NCI-H1436 (cell line): Measurements from ENCODE around the gene DENND1A.
"Not testable (repeated sequence)": the region's sequence is repeated elsewhere in the genome, so short reads cannot be mapped to it uniquely, and the experiment has no call there.

Experiments
- DNase-seq: peaks from one replicate; lab custom pipeline; 2025; lab: John Stamatoyannopoulos, UW

The DENND1A gene

DNA sequence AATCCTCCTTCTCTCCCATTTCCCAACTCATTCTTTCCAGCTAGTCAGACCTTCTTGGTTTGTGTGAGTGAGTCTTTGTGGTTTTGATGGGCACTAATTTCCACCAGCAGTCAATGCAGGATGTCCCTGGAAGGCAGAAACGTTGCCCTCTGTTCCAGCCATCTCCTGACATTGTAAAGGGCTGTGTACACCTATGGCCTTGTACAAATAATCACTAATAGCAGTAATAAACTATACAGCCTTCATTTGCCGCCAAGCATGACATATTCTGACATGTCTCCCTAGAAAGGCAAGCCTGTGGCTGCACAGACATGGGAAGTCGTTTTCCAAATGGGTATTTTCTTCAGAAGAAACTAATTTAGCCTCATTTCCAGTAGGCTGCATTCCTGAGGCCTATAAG lies 18.4 kb upstream of the DENND1A start:
- no peak for DNase-seq

DNA sequence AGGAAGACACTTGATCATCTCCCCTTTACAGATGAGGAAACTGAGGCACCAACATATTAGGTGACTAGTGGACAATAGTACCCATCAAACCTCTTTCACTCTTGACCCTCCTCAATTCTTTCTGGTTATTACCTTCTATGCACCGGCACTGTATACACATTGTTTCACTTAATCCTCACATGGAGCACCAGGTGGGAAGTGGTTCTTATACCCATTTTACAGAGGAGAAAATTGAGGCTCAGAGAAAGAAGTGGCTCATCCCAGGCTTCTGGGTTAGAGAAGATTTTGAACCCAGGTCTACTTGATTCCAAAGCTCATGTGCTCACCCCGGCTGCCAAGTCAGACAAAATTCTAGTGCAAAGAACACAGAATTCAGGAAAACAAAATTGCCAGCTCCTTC lies 17.4 kb upstream of the DENND1A start:
- DNase-seq, result no peak

DNA sequence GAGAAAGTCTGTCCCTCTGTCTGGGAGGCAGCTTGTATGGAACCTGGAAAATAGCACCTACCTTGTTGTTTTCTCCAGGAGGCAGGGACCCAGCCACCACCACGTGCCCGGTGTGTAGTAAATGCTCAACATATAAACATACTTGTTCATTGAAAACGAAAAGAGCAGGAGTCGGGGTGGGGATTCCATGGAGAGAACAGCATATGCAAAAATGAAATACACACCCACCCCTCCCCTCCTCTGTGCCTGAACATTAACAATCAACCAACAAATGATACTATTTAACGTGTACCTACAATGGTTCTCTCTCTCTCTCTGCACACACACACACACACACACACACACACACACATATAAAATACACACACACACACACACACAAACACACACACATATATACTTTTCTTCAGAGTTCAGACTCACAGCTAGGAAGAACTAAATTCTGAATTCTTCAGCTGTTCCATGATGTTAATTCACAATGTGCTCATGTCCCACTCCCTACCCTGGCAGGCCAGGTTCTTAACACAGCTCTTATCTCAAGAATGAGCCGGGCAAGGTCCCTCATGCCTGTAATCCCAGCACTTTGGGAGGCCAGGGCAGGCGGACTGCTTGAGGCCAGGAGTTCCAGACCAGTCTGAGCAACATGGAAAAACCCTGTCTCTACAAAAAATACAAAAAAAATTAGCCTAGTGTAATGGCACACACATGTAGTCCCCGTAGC lies 16.3 kb upstream of the DENND1A start:
- no peak for DNase-seq

DNA sequence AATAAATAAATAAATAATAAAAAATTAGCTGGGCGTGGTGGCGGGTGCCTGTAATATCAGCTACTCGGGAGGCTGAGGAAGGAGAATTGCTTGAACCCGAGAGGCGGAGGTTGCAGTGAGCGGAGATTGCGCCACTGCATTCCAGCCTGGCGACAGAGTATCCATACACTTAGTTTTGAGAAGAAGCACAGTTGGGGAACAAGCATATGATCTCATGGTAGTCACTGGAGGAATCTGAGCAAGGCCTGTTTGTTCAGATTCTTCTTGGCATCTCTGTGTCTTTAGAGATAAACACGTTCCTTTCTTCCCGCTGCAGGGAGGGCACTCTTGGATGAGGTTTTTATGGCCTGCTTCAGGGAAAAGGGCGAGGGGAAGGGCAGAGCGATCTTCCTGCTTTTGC lies 15.6 kb upstream of the DENND1A start:
- DNase-seq, result no peak

DNA sequence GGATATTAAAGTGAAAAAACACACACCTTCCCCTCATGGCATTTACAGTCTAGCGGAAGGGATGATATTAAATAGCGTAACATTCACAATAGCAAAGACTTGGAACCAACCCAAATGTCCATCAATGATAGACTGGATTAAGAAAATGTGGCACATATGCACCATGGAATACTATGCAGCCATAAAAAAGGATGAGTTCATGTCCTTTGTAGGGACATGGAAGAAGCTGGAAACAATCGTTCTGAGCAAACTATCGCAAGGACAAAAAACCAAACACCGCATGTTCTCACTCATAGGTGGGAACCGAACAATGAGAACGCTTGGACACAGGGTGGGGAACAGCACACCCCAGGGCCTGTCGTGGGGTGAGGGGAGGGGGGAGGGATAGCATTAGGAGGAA lies 14.5 kb upstream of the DENND1A start:
- DNase-seq, result not testable (repeated sequence)

DNA sequence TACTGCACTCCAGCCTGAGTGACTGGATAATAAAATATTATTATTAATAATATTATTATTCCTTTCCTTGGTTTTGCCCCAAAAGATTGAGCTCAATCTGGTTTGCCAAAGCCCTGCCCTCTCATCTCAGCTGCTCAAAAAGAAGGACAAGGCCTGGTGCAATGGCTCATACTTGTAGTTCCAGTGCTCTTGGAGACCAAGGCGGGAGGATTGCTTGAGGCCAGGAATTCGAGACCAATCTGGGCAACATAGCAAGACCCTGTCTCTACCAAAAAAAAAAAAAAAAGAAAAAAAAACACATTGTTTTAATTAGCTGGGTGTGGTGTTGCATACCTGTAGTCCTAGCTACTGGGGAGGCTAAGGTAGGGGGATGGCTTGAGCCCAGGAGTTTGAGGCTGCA lies 13.7 kb upstream of the DENND1A start:
- DNase-seq, result no peak

DNA sequence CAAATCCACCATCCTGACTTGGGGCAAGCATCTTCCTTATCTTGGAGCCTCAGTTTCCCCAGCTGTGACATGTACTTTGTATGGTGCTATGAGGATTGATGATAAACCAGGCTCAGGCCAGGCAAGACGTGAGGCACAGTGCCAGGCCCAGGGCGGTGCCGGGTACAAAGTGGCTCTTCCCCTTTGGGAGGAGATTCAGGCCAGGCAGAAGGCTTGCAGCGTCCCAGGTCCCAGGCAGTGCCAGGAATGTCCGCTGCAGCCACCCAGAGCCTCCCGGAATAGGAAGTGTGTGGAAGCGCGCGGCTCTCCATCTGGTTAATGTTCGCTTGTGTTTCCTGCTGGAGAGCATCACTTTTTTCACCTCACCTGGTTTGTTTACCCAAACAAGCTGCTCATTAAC lies 12.6 kb upstream of the DENND1A start:
- no peak for DNase-seq

DNA sequence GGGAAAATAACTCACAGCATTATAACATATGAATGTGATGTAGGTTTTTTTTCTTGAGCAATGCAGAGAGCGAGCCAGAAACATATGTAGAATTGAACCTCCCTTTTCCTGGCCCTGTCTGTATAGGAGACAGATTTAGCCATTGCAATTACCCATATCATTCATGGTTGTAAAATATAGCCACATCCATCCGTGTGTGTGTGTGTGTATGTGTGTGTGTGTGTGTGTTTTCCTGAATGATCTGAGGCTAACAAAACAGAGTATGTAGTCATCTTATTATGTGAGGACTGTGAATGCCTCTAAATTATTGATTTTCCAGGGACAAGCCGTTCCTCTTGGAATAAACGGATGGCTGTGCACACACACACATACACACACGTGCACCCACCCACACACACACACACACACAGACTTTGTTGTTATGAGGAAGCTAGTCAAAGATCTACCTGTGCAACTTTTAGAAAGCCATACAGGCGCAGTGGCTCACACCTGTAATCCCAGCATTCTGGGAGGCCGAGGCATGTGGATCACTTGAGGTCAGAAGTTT lies 11.7 kb upstream of the DENND1A start:
- DNase-seq, result no peak

DNA sequence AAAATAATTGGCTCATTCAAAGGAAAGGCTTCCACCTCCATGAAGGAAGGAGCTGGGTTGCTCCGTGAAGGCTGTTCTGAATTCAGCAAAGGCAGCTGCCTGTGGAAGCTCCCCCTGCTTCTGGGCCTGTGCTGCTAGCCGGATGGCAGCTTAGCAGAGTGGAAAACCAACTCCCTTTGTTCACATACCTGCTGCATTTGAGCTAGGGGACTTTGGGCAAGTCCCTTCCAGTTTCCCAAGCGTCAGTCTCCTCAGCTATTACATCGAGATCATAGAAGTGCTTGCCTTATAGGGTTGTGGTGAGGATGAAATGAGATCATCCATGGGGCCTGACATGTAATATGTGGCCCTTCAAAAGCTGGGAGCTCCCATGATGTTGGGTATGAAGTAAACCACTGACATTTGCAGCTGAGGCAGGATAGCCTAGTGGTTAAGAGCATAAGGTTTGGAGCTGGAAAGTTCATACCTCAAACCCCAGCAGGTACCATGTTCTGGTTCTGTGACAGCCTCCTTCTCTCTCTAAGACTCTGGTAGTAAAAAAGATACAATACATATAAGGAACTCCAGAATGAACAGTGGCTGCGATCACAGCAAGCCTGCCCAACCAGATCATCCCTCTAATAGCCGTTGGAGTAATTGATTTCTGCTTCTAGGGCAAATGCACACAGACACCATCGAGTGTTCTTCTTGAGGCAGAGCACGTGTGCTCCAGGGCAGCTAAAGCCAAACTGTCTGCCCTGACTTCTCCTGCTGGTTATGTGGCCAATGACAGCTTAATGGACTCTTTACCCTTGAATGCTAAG lies 11.0 kb upstream of the DENND1A start:
- no peak for DNase-seq

DNA sequence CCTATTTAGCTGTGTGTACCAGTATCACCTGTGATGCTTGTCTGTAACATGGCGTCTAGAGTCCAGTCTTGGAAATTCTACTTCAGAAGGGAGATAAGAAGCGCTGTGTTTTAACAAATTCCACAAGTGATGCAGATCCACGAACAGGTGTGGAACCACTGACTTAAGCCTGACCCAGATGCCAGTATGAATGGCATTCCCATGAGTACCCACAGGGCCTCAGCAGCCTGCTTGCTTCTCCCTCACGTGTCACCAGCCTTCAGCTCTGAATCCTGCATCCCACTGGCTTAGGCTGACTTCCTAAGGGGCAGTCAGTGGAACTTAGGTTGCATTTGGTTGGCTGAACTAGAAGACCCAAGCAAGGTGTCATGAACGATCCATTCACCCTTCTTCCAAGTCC lies 8.5 kb upstream of the DENND1A start:
- DNase-seq, result no peak

DNA sequence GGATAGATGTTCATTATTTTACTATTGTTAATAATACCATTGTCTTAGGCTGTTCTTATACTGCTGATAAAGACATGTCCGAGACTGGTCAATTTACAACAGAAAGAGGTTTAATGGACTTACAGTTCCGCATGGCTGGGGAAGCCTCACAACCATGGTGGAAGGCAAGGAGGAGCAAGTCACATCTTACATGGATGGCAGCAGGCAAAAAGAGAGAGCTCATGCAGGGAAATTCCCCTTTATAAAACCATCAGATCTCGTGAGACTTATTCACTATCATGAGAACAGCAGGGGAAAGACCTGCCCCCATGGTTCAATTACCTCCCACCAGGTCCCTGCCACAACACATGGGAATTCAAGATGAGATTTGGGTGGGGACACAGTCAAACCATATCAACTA lies 6.6 kb upstream of the DENND1A start:
- DNase-seq, result not testable (repeated sequence)

DNA sequence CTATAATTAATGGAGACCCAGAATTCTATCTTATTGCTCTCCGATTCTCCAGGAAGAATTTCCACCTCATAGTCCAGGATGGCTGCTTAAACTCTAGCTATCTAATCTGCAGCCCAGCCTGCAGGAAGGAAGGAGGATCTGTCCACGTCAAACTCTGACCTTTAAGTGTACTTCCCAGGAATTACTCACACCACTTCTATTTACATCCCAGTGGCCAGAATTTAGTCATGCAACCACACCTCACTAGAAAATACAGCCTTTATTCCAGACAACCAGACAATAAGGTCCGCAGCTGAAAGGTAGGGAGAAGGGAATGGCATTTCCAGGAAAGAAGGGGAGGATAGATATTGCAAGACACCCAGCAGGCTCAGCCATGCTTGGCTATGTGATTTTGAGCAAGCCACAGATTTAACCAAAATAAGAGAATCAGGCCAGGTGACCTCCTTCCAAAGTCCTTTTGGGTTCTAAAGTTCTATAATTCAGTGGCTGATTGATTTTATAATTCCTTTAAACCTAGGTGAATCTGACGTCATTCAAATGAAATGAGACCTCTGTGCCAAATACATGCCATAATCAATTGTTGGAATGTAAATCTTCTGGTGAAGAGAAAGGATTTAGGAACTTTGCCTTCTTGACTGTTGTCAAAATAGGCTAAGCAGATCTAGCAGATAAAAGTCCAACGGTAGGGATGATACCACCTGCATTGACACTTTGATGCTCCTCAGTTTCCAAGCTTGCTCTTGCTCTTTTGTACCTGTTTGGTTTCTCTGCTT lies 3.7 kb upstream of the DENND1A start:
- DNase-seq, result no peak

DNA sequence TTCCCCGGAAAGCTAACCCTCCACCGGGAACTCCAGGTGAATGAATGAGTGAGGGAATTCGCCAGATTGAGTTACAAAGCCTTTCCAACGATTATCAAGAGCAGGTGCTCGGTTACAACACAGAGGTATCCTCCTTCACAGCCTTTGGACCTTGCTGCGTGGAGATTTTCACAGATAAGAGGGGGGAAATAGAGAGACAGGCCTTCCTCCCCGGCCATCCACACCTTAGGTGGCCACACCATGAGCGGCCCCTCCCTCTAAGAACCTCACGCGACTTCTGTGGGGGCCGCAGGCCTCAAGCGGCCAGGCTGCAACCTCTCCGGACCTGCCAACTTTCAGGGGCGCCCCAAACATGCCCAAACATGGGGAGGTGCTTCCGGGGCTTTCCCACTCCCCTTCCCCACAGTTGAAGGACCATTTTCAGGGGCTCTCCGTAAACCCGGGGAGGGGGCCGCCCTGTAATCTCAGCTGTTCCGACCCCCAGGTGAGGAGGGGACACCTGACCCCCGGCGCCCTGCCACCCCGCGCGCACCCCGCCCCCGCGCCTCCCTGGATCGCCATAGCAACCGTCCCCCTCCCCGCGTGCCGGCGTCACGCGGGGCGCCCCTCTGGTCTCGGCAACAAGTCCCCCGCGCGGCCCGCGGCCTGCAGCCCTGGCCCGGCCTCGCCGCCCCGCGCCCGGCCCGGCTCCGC lies 603 bp downstream of the DENND1A start:
- DNase-seq, result no peak

DNA sequence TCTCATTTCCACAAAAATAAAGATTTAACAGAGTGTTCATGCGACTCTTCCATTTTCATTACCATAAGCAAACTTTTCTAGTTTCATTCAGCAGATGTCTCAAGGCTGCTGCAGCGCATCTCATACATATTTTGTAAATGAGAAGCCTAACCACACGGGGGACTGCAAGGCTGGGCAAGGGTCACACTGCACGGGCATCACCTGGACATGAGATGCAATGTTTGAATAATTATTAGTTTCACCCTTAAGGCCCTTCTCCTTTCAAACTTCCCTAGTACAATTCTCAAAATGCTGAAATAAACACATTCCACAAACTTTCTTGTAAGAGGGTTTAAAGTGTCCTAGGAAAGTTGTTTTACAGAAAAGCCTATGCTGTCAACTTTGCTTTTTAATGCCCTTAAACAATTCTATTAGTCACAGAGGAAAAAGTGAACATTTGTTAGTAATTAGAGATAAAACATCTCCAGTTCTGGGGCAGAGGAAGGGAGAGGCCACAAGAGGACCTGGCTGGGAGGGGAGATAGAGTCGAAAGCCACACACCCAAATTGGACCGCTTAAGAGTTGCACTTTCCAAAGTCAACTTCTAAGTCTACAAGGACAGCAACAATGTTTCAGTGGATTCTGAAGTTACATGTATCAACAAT lies 1.3 kb downstream of the DENND1A start:
- DNase-seq, result no peak

DNA sequence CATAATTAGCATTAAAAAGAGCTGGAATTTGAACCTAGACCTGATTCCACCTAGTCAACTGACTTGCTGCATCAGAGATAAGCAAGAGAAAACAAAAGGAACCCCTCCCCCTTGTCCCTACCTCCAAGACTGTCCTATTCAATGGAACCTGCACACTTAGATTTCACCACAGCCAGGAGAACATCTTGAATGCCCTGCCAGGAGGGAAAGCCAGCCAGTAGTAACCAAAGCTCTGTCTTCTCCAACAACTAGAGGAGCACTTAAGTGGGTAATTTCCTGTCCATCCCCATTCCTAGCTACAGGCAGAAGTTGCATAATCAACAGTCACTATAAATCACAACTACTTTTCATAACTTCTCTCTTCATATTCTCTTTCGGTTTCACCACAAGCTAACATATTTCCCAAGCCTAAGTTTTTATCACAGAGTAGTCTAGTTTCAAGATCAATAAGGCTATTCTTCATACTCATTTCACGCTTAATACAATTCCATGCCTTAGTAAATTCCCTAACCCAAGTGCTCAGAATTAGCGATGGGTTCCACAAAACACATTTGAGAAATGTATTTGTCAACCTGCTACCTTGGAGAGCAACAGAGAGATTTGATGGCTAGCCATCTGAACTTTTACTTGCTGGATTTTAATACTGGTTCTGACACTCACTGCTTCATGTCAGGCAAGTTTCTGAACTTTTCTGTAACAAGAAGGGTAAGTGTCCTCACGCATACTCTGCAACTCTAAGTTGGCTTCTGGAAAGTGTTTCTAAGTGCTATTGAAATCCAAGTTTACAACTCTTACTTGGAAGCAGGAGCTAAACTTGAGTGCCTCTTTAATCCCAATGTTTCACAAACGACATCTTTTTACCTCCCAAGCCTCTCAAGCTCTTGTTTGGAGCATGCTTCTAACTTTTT lies 2.0 kb downstream of the DENND1A start:
- no peak for DNase-seq

DNA sequence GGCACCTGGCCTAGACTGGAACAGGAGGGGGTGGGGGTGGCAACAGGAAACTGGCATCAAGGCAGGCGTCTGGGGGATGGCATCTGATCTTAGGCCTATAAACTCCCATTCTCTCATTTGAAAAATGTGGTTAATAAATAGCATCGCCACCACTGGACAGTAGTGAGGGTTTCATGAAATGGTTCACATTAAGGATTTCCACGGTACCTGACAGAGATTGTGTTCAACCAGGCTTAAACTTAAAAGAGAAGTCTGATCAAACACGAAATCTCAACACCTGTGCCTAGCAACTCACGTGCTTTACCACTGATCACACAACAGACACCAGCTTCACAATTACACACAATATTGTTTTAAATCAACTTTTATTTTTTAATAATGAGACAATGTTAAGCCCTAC lies 3.0 kb downstream of the DENND1A start:
- DNase-seq, result no peak

DNA sequence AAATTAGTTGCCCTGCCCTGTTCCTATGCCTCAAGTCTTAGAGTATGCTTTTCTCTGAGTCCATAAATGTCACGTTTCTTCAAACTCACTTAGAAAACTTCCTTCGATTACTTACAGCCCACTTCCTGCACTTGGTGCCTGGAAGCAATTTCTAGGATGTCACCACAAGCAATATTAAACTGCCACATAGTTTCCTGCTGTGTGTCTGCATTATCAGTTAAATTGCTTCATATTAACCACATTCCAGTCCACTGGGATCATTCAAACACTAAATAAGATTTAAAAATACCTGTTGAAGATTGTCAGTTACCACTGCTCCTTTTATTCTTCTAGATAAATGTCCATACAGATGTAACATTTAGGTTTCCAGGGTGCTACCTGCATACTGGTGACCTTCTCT lies 4.1 kb downstream of the DENND1A start:
- no peak for DNase-seq

DNA sequence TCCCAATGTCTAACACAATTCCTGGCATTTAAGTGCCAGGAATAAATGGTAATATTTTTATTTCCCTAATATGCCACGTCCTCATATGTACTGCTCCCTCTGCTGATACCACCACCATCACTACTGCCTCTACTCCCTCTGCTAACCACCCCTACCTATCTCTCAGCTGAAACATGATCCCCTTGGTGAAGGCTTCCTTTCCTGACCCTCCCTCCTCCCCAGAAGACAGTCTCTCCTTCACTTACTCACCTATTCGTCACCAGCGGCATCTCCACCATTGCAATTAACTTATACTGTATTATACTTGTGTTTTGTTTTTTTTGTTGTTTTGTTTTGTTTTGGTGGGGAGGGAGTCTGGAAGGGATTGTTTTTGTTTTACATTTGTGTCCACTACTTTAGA lies 4.8 kb downstream of the DENND1A start:
- no peak for DNase-seq

DNA sequence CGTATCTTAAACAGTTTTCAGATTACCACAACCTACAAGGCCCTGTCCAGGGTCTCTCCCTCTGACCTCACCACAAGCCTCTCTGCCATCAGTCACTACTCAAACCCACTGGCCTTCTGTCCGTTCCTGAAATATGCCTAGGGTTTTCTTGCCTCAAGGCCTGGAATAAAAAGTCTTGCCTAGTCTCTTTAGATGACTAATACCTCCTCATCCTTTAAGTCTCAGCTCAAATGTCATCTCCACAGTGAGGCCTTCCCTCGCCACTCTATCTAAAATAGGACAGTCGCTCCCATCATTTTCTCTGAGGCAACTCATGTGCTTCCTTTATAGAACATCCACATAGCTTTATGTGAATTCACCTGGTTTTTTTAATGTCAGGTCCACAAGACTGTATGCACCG lies 5.2 kb downstream of the DENND1A start:
- DNase-seq, result no peak

DNA sequence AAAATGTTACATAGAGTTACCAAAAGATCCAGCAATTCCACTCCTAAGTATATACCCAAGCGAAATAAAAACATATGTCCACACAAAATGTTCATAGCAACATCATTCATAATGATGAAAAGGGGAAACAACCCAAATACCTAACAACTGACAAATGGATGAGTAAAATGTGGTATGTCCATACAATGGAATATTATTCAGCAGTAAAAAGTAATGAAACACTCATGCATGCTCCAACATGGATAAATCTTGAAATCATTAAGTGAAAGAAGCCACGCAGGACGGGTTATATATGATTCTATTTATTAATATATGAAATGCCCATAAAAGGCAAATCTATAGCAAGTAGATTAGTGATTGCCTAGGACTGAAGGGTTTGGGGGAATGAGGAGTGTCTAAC lies 6.0 kb downstream of the DENND1A start:
- DNase-seq, result no peak
